Activated naive CD8-positive, alpha-beta T cell treated with anti-CD3 and anti-CD28 coated beads for 36 hours (primary cell): Measurements from ENCODE around the gene KCNQ1. TPM values are rescaled to one million over a fixed set of nuclear protein-coding genes. Genes with fewer than 3 reads are reported as not detected.

Experiments used
- DNase-seq: peaks from one replicate; pipeline ENCODE4 v3.0.0; 2021
- H3K27ac Mint-ChIP-seq: one replicate; pipeline ENCODE4 v1.8.0; 2022; ENCODE audit warnings: mild to moderate bottlenecking, moderate library complexity, mixed read lengths
- H3K27me3 Mint-ChIP-seq: one replicate; pipeline ENCODE4 v1.8.0; 2022; ENCODE audit warnings: mild to moderate bottlenecking, mixed read lengths
- H3K36me3 Mint-ChIP-seq: one replicate; pipeline ENCODE4 v1.8.0; 2021; ENCODE audit warnings: mild to moderate bottlenecking, mixed read lengths
- H3K4me1 Mint-ChIP-seq: one replicate; pipeline ENCODE4 v1.8.0; 2021; ENCODE audit warnings: mixed read lengths
- H3K4me3 Mint-ChIP-seq: one replicate; pipeline ENCODE4 v1.8.0; 2022; ENCODE audit warnings: mild to moderate bottlenecking, moderate library complexity, mixed read lengths
- H3K9me3 Mint-ChIP-seq: one replicate; pipeline ENCODE4 v1.8.0; 2022; ENCODE audit warnings: mixed read lengths
- total RNA-seq, 2 experiments: library from RNA; stranded (reverse); gene quantifications; one replicate each; pipeline ENCODE4 v1.2.3, GENCODE V29; 2021

KCNQ1 gene
- total RNA-seq, 2 experiments from 2014 or later, result 6.7 to 9.6 TPM

GRCh38 chr11:2549876-2550605 lies 105.2 kb downstream of the KCNQ1 start:
- H3K4me1 Mint-ChIP-seq, result peaks cover 13% of the 10 kb centered on the region
- H3K36me3 Mint-ChIP-seq, result no peaks in the 10 kb centered on the region
- no peak overlapping the region for H3K4me3 Mint-ChIP-seq
- no peaks in the 10 kb centered on the region for H3K9me3 Mint-ChIP-seq
- no peak overlapping the region for H3K27ac Mint-ChIP-seq
- no peak for DNase-seq
- no peaks in the 10 kb centered on the region for H3K27me3 Mint-ChIP-seq

GRCh38 chr11:2550606-2550970 lies 105.8 kb downstream of the KCNQ1 start:
- DNase-seq, result no peak

GRCh38 chr11:2551131-2551530 lies 106.3 kb downstream of the KCNQ1 start:
- DNase-seq, result no peak
- H3K27me3 Mint-ChIP-seq, result no peaks in the 10 kb centered on the region
- no peak overlapping the region for H3K4me3 Mint-ChIP-seq
- H3K9me3 Mint-ChIP-seq, result no peaks in the 10 kb centered on the region
- no peaks in the 10 kb centered on the region for H3K36me3 Mint-ChIP-seq
- peaks cover 10% of the 10 kb centered on the region for H3K4me1 Mint-ChIP-seq
- H3K27ac Mint-ChIP-seq, result no peak overlapping the region

More at GRCh38 chr11:2550606-2550970, 105.8 kb downstream of the KCNQ1 start:
- Mint-ChIP-seq H3K36me3 (no peaks in the 10 kb centered on the region), H3K9me3 (no peaks in the 10 kb centered on the region), H3K4me1 (peaks cover 11% of the 10 kb centered on the region), H3K4me3 (no peak overlapping the region), H3K27me3 (no peaks in the 10 kb centered on the region), H3K27ac (no peak overlapping the region)

GRCh38 chr11:2552210-2552609 lies 107.4 kb downstream of the KCNQ1 start:
- H3K36me3 Mint-ChIP-seq, result no peaks in the 10 kb centered on the region
- no peaks in the 10 kb centered on the region for H3K27me3 Mint-ChIP-seq
- H3K27ac Mint-ChIP-seq, result no peak overlapping the region
- H3K4me3 Mint-ChIP-seq, result no peak overlapping the region
- H3K4me1 Mint-ChIP-seq, result peaks cover 8% of the 10 kb centered on the region
- peaks cover 3% of the 10 kb centered on the region for H3K9me3 Mint-ChIP-seq
- no peak for DNase-seq

- no peaks in the 10 kb centered on the region for H3K36me3 Mint-ChIP-seq
- peaks cover 3% of the 10 kb centered on the region for H3K9me3 Mint-ChIP-seq
- no peak for DNase-seq
- H3K27ac Mint-ChIP-seq, result no peak overlapping the region
- H3K4me1 Mint-ChIP-seq, result peaks cover 3% of the 10 kb centered on the region
- no peak overlapping the region for H3K4me3 Mint-ChIP-seq
- H3K27me3 Mint-ChIP-seq, result no peaks in the 10 kb centered on the region
These were observed 108.4 kb downstream of the KCNQ1 start for GRCh38 chr11:2553198-2553597.

GRCh38 chr11:2553886-2554285 lies 109.1 kb downstream of the KCNQ1 start:
- H3K27me3 Mint-ChIP-seq, result no peaks in the 10 kb centered on the region
- peaks cover 3% of the 10 kb centered on the region for H3K9me3 Mint-ChIP-seq
- no peak overlapping the region for H3K27ac Mint-ChIP-seq
- no peaks in the 10 kb centered on the region for H3K36me3 Mint-ChIP-seq
- H3K4me1 Mint-ChIP-seq, result peaks cover 3% of the 10 kb centered on the region
- H3K4me3 Mint-ChIP-seq, result no peak overlapping the region
- no peak for DNase-seq

- DNase-seq, result no peak
- Mint-ChIP-seq H3K4me1 (peaks cover 5% of the 10 kb centered on the region), H3K36me3 (no peaks in the 10 kb centered on the region), H3K9me3 (peaks cover 3% of the 10 kb centered on the region), H3K4me3 (no peak overlapping the region), H3K27me3 (no peaks in the 10 kb centered on the region), H3K27ac (no peak overlapping the region)
These were observed 109.8 kb downstream of the KCNQ1 start for GRCh38 chr11:2554338-2555207.

GRCh38 chr11:2555336-2555735 lies 110.5 kb downstream of the KCNQ1 start:
- DNase-seq, result no peak
- H3K36me3 Mint-ChIP-seq, result no peaks in the 10 kb centered on the region
- H3K4me1 Mint-ChIP-seq, result peaks cover 5% of the 10 kb centered on the region
- no peak overlapping the region for H3K4me3 Mint-ChIP-seq
- peaks cover 3% of the 10 kb centered on the region for H3K9me3 Mint-ChIP-seq
- no peaks in the 10 kb centered on the region for H3K27me3 Mint-ChIP-seq
- H3K27ac Mint-ChIP-seq, result no peak overlapping the region

- H3K4me1 Mint-ChIP-seq, result peaks cover 5% of the 10 kb centered on the region
- no peaks in the 10 kb centered on the region for H3K27me3 Mint-ChIP-seq
- H3K4me3 Mint-ChIP-seq, result no peak overlapping the region
- no peak overlapping the region for H3K27ac Mint-ChIP-seq
- H3K9me3 Mint-ChIP-seq, result peaks cover 3% of the 10 kb centered on the region
- H3K36me3 Mint-ChIP-seq, result no peaks in the 10 kb centered on the region
- no peak for DNase-seq
These were observed 111.1 kb downstream of the KCNQ1 start for GRCh38 chr11:2555891-2556290.

GRCh38 chr11:2557381-2557780 lies 112.6 kb downstream of the KCNQ1 start:
- Mint-ChIP-seq H3K27ac (no peak overlapping the region), H3K36me3 (no peaks in the 10 kb centered on the region), H3K27me3 (no peaks in the 10 kb centered on the region), H3K9me3 (peaks cover 3% of the 10 kb centered on the region), H3K4me1 (peaks cover 5% of the 10 kb centered on the region), H3K4me3 (no peak overlapping the region)
- DNase-seq, result no peak

GRCh38 chr11:2558397-2558796 lies 113.6 kb downstream of the KCNQ1 start:
- Mint-ChIP-seq H3K4me1 (peaks cover 2% of the 10 kb centered on the region), H3K9me3 (peaks cover 3% of the 10 kb centered on the region), H3K36me3 (no peaks in the 10 kb centered on the region), H3K4me3 (no peak overlapping the region), H3K27ac (no peak overlapping the region), H3K27me3 (no peaks in the 10 kb centered on the region)
- no peak for DNase-seq

- Mint-ChIP-seq H3K27me3 (no peaks in the 10 kb centered on the region), H3K36me3 (no peaks in the 10 kb centered on the region), H3K9me3 (peaks cover 3% of the 10 kb centered on the region), H3K27ac (no peak overlapping the region), H3K4me3 (no peak overlapping the region), H3K4me1 (peaks cover 2% of the 10 kb centered on the region)
- DNase-seq, result no peak
These were observed 114.2 kb downstream of the KCNQ1 start for GRCh38 chr11:2558861-2559526.

- DNase-seq, result no peak
- Mint-ChIP-seq H3K36me3 (no peaks in the 10 kb centered on the region), H3K9me3 (peaks cover 3% of the 10 kb centered on the region), H3K27me3 (no peaks in the 10 kb centered on the region), H3K4me3 (no peak overlapping the region), H3K27ac (no peak overlapping the region), H3K4me1 (peaks cover 2% of the 10 kb centered on the region)
These were observed 114.9 kb downstream of the KCNQ1 start for GRCh38 chr11:2559527-2560311.

- Mint-ChIP-seq H3K9me3 (peaks cover 2% of the 10 kb centered on the region), H3K27ac (no peak overlapping the region), H3K4me1 (peaks cover 2% of the 10 kb centered on the region), H3K4me3 (no peak overlapping the region), H3K27me3 (no peaks in the 10 kb centered on the region), H3K36me3 (no peaks in the 10 kb centered on the region)
- DNase-seq, result no peak
These were observed 117.1 kb downstream of the KCNQ1 start for GRCh38 chr11:2561696-2562581.
